BJ (cell line): ENCODE data around the gene RNF181. TPM values are rescaled to one million over a fixed set of nuclear protein-coding genes. Genes with fewer than 3 reads are reported as not detected.

Source experiments
- CTCF ChIA-PET: fragments of 350-600 bp; formaldehyde crosslinking; extraction: SDS; loops from one replicate; lab custom pipeline; 2021; ENCODE audit warnings: antibody characterized with exemption, inconsistent platforms; lab: Yijun Ruan, JAX
- POLR2A ChIA-PET: fragments of 300-600 bp; sonication (Branson Sonifier 250); formaldehyde crosslinking; extraction: SDS; loops from one replicate; lab custom pipeline; 2021; ENCODE audit warnings: antibody characterized with exemption; lab: Charles Lee
- DNase-seq: peaks from one replicate; pipeline ENCODE4 v3.0.0-alpha.2; 2011; ENCODE audit warnings: low read depth
- H3K27me3 ChIP-seq: 2 replicates; pipeline ENCODE4 v1.6.0; 2011; ENCODE audit warnings: low read length; ENCODE audit not compliant: control insufficient read depth, insufficient read depth
- H3K36me3 ChIP-seq: 2 replicates; pipeline ENCODE4 v1.5.1; 2011; ENCODE audit warnings: low read length; ENCODE audit not compliant: control insufficient read depth, insufficient read depth
- H3K4me3 ChIP-seq: 2 replicates; pipeline ENCODE4 v1.5.1; 2011; ENCODE audit warnings: low read depth, mild to moderate bottlenecking, control low read depth, low read length
- polyA plus RNA-seq: library from polyadenylated mRNA; depleted of rRNA; stranded (reverse); fragments of >200 nt; gene quantifications from 2 replicates; pipeline ENCODE4 v1.2.3, GENCODE V29; 2011
- TF ChIP-seq, protein P1 (sequence below): IDR thresholded peaks from 2 replicates; pipeline ENCODE4 v1.5.1; 2011; ENCODE audit warnings: low read depth, mild to moderate bottlenecking, control low read depth, inconsistent platforms, low read length, moderate library complexity; ENCODE audit not compliant: insufficient read depth

RNF181 gene
- polyA plus RNA-seq, 1 experiment = 376 TPM

DNA sequence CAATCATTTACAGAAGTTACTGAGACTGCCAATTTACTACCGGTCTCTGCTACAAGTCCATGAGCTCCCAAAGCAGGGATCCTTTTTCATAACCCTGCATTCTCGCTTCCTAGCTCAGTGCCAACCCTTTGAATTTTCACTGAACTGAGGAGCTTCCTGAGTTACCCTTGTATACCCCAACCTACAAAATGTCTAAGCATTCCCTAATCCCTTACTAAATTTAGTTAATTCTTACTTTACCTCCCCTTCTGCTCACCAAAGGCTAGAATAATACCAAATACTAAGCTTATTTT, 47.0 kb upstream of the RNF181 start:
- peaks cover 19% of the 10 kb centered on the region for H3K36me3 ChIP-seq
- DNase-seq = no peak
- H3K4me3 ChIP-seq = no peak overlapping the region
- TF ChIP-seq, protein P1, sequence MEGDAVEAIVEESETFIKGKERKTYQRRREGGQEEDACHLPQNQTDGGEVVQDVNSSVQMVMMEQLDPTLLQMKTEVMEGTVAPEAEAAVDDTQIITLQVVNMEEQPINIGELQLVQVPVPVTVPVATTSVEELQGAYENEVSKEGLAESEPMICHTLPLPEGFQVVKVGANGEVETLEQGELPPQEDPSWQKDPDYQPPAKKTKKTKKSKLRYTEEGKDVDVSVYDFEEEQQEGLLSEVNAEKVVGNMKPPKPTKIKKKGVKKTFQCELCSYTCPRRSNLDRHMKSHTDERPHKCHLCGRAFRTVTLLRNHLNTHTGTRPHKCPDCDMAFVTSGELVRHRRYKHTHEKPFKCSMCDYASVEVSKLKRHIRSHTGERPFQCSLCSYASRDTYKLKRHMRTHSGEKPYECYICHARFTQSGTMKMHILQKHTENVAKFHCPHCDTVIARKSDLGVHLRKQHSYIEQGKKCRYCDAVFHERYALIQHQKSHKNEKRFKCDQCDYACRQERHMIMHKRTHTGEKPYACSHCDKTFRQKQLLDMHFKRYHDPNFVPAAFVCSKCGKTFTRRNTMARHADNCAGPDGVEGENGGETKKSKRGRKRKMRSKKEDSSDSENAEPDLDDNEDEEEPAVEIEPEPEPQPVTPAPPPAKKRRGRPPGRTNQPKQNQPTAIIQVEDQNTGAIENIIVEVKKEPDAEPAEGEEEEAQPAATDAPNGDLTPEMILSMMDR = no peak
- CTCF ChIA-PET = interaction anchor here (0.8 to 19.5 kb wide), 4 partner anchors 9 to 122 kb away, joined by 3 to 460 read pairs (median 57); partner anchors contain the start of genes GGCX, MAT2A and SH2D6
- H3K27me3 ChIP-seq = no peaks in the 10 kb centered on the region
- POLR2A ChIA-PET = interaction anchor here (1.1 kb wide), 1 partner anchor 9 kb away, joined by 4 read pairs; no protein-coding TSS in a partner anchor

DNA sequence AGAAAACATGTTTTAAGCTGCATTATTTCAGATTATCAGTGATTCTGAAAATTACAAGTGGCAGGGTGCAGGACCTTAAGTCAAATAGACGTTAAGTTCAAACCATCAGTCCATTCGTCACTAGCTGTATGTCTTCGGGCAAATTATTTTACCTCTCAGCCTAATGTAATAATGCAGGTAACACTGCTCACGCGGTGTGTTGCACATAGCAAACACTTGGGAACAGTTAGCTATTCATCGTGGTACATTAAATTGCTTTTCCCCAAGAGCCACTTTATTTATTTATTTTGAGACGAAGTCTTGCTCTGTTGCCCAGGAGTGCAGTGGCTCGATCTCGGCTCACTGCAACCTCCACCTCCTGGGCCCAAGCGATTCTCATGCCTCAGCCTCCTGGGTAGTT, 46.5 kb upstream of the RNF181 start:
- ChIA-PET CTCF (interaction anchor here (0.8 to 19.5 kb wide), 5 partner anchors 9 to 160 kb away, joined by 3 to 460 read pairs (median 37); partner anchors contain the start of genes GGCX, MAT2A and SH2D6), POLR2A (interaction anchor here (0.8 to 1.1 kb wide), 3 partner anchors 9 to 130 kb away, joined by 3 to 4 read pairs (median 3); partner anchors contain the start of gene MAT2A)
- Histone ChIP-seq H3K27me3 (no peaks in the 10 kb centered on the region), H3K4me3 (no peak overlapping the region), H3K36me3 (peaks cover 20% of the 10 kb centered on the region)
- TF ChIP-seq, protein P1 = no peak
- DNase-seq = no peak

DNA sequence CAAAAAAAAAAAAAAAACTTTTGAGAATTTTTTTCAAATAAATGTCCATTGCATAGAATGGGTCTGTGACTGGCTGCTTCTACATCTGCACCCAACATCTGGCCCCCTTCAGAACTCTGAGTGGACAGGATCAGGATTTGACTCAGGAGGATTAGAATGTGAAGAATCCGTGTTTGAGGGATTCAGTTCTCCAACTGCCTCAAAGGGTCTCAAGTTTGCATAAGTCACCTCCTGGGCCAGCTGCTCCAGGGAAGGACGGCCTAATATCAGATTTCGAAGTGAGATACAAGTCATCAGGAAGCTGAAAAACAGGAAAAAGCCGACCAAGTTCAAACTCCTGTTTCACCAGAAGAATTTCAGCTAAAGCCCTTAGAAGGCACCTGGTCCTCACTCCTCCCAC, 45.7 kb upstream of the RNF181 start:
- POLR2A ChIA-PET = interaction anchor here (0.8 to 0.9 kb wide), 3 partner anchors 10 to 131 kb away, joined by 3 to 4 read pairs (median 3); partner anchors contain the start of gene MAT2A
- Histone ChIP-seq H3K27me3 (no peaks in the 10 kb centered on the region), H3K4me3 (no peak overlapping the region), H3K36me3 (peaks cover 22% of the 10 kb centered on the region)
- CTCF ChIA-PET = interaction anchor here (1.0 to 19.5 kb wide), 11 partner anchors 10 to 237 kb away, joined by 3 to 460 read pairs (median 11); partner anchors contain the start of genes GGCX, MAT2A and SH2D6
- TF ChIP-seq, protein P1 = no peak
- peak; percentile 81 for DNase-seq

DNA sequence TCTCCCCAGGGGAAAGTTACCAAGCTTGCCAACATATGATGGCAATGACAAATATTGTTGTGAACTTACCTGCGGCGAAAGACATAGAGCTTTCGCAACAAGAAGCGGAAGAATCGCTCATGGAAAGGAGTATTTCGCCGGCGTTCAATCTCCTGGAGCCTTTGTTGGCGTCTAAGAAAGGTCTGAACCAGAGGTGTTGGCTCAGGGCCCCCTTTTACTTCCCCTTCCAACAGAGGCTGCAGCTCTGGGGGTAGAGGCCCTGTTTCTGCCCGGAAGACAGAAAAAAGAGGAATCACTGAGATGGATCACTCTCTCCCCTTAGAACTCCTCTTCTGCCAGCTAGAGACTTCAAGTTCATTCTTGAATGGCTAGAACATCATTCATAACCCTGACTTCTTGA, 45.1 kb upstream of the RNF181 start:
- TF ChIP-seq, protein P1 = no peak
- POLR2A ChIA-PET = interaction anchor here (0.9 kb wide), 1 partner anchor 10 kb away, joined by 4 read pairs; no protein-coding TSS in a partner anchor
- H3K36me3 ChIP-seq = peaks cover 26% of the 10 kb centered on the region
- H3K4me3 ChIP-seq = no peak overlapping the region
- no peak for DNase-seq
- CTCF ChIA-PET = interaction anchor here (0.8 to 19.5 kb wide), 15 partner anchors 10 to 484 kb away, joined by 3 to 460 read pairs (median 6); partner anchors contain the start of genes GGCX, MAT2A, RNF181 and SH2D6
- H3K27me3 ChIP-seq = no peaks in the 10 kb centered on the region
